OCI-LY1 (cell line): ENCODE measurements around the gene UQCRHL.

Experiments used
- CTCF ChIP-seq: fragments of 200-600 bp; sonication (generic), shearing (Covaris generic); IDR thresholded peaks from 2 replicates; pipeline ENCODE4 v1.5.1; 2017; ENCODE audit warnings: mild to moderate bottlenecking, antibody characterized with exemption, low read length, moderate library complexity, mixed read lengths
- EZH2 ChIP-seq: fragments of 200-600 bp; sonication (generic), shearing (Covaris generic); IDR thresholded peaks from 2 replicates; pipeline ENCODE4 v1.8.0; 2017; ENCODE audit warnings: borderline replicate concordance, mixed run types, mild to moderate bottlenecking, antibody characterized with exemption, low read length, moderate library complexity, mixed read lengths

GRCh38 chr1:15761366-15762128 lies 45.9 kb downstream of the UQCRHL start:
- TF ChIP-seq CTCF (no peak), EZH2 (no peak)
